Keratinocyte (primary cell): ENCODE data around the gene YWHAE.
"Not testable (repeated sequence)": the region's sequence is repeated elsewhere in the genome, so short reads cannot be mapped to it uniquely, and the experiment has no call there.

Source experiments
- CTCF ChIP-seq, 3 experiments: IDR thresholded peaks in 1 of 3; conservative IDR thresholded peaks in 1 of 3; optimal IDR thresholded peaks in 1 of 3; 2 replicates in 2 of 3; 3 replicates in 1 of 3; pipeline versions ENCODE3 to v1.5.1; 2011; ENCODE audit warnings: low read length in 3 of 3, mild to moderate bottlenecking in 3 of 3, moderate library complexity in 2 of 3, control low read depth in 1 of 3, inconsistent platforms in 1 of 3; ENCODE audit not compliant: insufficient read depth in 2 of 3; ENCODE audit errors: extremely low read depth in 1 of 3
- EZH2 ChIP-seq: IDR thresholded peaks from one replicate; pipeline ENCODE4 v1.6.1; 2012; ENCODE audit warnings: inconsistent platforms, mild to moderate bottlenecking, low read length, moderate library complexity

GRCh38 chr17:1386675-1387190, 13.3 kb downstream of the YWHAE start:
- TF ChIP-seq CTCF (optimal IDR thresholded peaks at IDR 0.05 in 1 of 3, IDR thresholded peaks at IDR 0.05 in 1 of 3, conservative IDR thresholded peaks at IDR 0.05 in 1 of 3; ENCODE audit: extremely low read depth in 1 of 3, insufficient read depth in 2 of 3, low read length in 3 of 3); EZH2: not testable (repeated sequence)
